ENCODE data around the gene IL1RL2.

Gene IL1RL2

DNA sequence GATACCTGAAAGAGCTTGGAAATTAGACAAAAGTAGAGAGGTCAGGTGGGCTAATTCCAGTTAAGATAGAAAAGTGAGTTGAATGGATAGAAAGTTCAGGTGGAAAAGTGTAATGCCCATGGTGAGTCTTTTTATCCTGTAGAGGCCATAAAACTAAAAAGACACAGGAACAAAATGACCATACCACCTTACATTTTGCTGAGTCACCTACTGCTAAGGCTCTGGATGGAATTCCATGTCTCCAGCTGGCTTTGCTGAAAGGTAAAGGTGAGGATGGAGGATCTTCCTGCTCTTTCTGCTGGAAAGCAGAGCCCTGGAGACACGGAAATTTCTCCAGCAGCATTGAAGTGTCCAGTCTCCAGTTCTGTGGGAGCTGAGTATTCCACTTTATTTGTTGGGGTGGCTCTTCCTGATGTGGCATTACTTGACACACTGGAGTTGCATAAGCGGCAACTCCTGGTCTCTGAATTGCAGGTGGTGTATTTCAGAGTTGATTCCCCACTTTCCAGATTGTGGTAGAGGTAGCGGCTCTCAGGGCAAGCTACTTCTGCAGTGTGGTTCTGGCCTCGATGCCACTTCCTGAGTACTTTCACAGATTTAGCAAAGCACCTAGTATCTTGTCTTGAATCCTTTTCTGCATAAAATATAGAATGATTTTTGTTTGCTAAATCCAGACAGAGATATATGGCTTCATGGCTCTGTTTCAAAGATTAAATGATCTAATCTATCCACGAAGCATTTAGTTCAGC is 10.7 kb downstream of the IL1RL2 start:
- Histone ChIP-seq H3K4me3 (ENCODE audit: low read length, poor library complexity, severe bottlenecking) (no peak overlapping the region), H3K79me2 (ENCODE audit: insufficient read depth, low read length) (no peaks in the 10 kb centered on the region), H3K9me2 (replicated peaks; ENCODE audit: low read depth, low read length) (no peaks in the 10 kb centered on the region), H3K27me3 (ENCODE audit: insufficient read depth, low read length, poor library complexity, severe bottlenecking) (no peaks in the 10 kb centered on the region), H3K4me1 (ENCODE audit: insufficient read depth, low read length, poor library complexity, severe bottlenecking) (no peaks in the 10 kb centered on the region), H3K36me3 (ENCODE audit: insufficient read depth, low read length) (no peaks in the 10 kb centered on the region), H3K9ac (ENCODE audit: low read depth, low read length, poor library complexity, severe bottlenecking) (no peak overlapping the region), H3K9me3 (ENCODE audit: insufficient read depth, low read depth, low read length) (no peaks in the 10 kb centered on the region), H3F3A (ENCODE audit: low read depth) (no peaks in the 10 kb centered on the region; the same call in 1 of the 2 replicates), H4K20me1 (ENCODE audit: insufficient read depth, low read length, poor library complexity, severe bottlenecking) (no peaks in the 10 kb centered on the region), H3K4me2 (ENCODE audit: low read depth, low read length, poor library complexity, severe bottlenecking) (no peak overlapping the region), H2AFZ (ENCODE audit: low read length) (no peak overlapping the region)
- TF ChIP-seq EZH2phosphoT487 (IDR thresholded peaks at IDR 0.05; ENCODE audit: borderline replicate concordance) = no peak

- H3K27me3 ChIP-seq (ENCODE audit: insufficient read depth, low read length, poor library complexity, severe bottlenecking) = no peaks in the 10 kb centered on the region
- no peaks in the 10 kb centered on the region for H3K9me3 ChIP-seq (ENCODE audit: insufficient read depth, low read depth, low read length)
- no peaks in the 10 kb centered on the region for H3K9me2 ChIP-seq (replicated peaks; ENCODE audit: low read depth, low read length)
- no peaks in the 10 kb centered on the region for H4K20me1 ChIP-seq (ENCODE audit: insufficient read depth, low read length, poor library complexity, severe bottlenecking)
- no peaks in the 10 kb centered on the region for H3K4me1 ChIP-seq (ENCODE audit: insufficient read depth, low read length, poor library complexity, severe bottlenecking)
- H2AFZ ChIP-seq (ENCODE audit: low read length) = no peak overlapping the region
- TF ChIP-seq CTCF (conservative IDR thresholded peaks at IDR 0.05; ENCODE audit: low read length) = no peak
- no peak for TF ChIP-seq EZH2phosphoT487 (IDR thresholded peaks at IDR 0.05; ENCODE audit: borderline replicate concordance)
- H3K4me2 ChIP-seq (ENCODE audit: low read depth, low read length, poor library complexity, severe bottlenecking) = no peak overlapping the region
- no peaks in the 10 kb centered on the region; the same call in 1 of the 2 replicates for H3F3A ChIP-seq (ENCODE audit: low read depth)
- no peak overlapping the region for H3K9ac ChIP-seq (ENCODE audit: low read depth, low read length, poor library complexity, severe bottlenecking)
- no peak overlapping the region for H3K4me3 ChIP-seq (ENCODE audit: low read length, poor library complexity, severe bottlenecking)
- no peaks in the 10 kb centered on the region for H3K36me3 ChIP-seq (ENCODE audit: insufficient read depth, low read length)
- H3K79me2 ChIP-seq (ENCODE audit: insufficient read depth, low read length) = no peaks in the 10 kb centered on the region
Observed at GRCh38 chr2:102200539-102200938, 13.7 kb downstream of the IL1RL2 start.

- H3K79me2 ChIP-seq (ENCODE audit: insufficient read depth, low read length) = no peaks in the 10 kb centered on the region
- TF ChIP-seq CTCF (conservative IDR thresholded peaks at IDR 0.05; ENCODE audit: low read length) (no peak), EZH2phosphoT487 (IDR thresholded peaks at IDR 0.05; ENCODE audit: borderline replicate concordance) (no peak)
- H3K9me3 ChIP-seq (ENCODE audit: insufficient read depth, low read depth, low read length) = no peaks in the 10 kb centered on the region
- no peak overlapping the region for H3K4me2 ChIP-seq (ENCODE audit: low read depth, low read length, poor library complexity, severe bottlenecking)
- H3K9me2 ChIP-seq (replicated peaks; ENCODE audit: low read depth, low read length) = no peaks in the 10 kb centered on the region
- no peaks in the 10 kb centered on the region for H3K4me1 ChIP-seq (ENCODE audit: insufficient read depth, low read length, poor library complexity, severe bottlenecking)
- H4K20me1 ChIP-seq (ENCODE audit: insufficient read depth, low read length, poor library complexity, severe bottlenecking) = no peaks in the 10 kb centered on the region
- H3K27me3 ChIP-seq (ENCODE audit: insufficient read depth, low read length, poor library complexity, severe bottlenecking) = no peaks in the 10 kb centered on the region
- no peak overlapping the region for H3K4me3 ChIP-seq (ENCODE audit: low read length, poor library complexity, severe bottlenecking)
- H3K9ac ChIP-seq (ENCODE audit: low read depth, low read length, poor library complexity, severe bottlenecking) = no peak overlapping the region
- H3K36me3 ChIP-seq (ENCODE audit: insufficient read depth, low read length) = no peaks in the 10 kb centered on the region
- no peaks in the 10 kb centered on the region; the same call in 1 of the 2 replicates for H3F3A ChIP-seq (ENCODE audit: low read depth)
- no peak overlapping the region for H2AFZ ChIP-seq (ENCODE audit: low read length)
Observed at GRCh38 chr2:102204638-102205037, 17.8 kb downstream of the IL1RL2 start.

Measured in Loucy (cell line).